K562 (cell line): ENCODE results near the gene SLC39A13. TPM values are rescaled to one million over a fixed set of nuclear protein-coding genes. Genes with fewer than 3 reads are reported as not detected.
A peak's percentile ranks its signal among the peaks of the same experiment; 100 is the strongest.

Experiments
- BDP1 ChIP-seq: IDR thresholded peaks from 3 replicates; pipeline ENCODE4 v1.6.1; 2011; ENCODE audit not compliant: insufficient read length, insufficient read depth
- CEBPG ChIP-seq, 3 experiments: fragments of 200-800 bp in 1 of 3; sonication (Bioruptor generic) in 1 of 3; sonication (generic) in 1 of 3; formaldehyde crosslinking in 1 of 3; IDR thresholded peaks in 2 of 3; conservative IDR thresholded peaks in 1 of 3; 2 replicates each; pipeline versions ENCODE4 v1.6.1 to v1.8.0; 2016 to 2022; ENCODE audit warnings: missing compliant biosample characterization in 2 of 3, missing genetic modification characterization in 2 of 3, mild to moderate bottlenecking in 1 of 3, missing genetic modification reagents in 1 of 3
- CUX1 ChIP-seq: fragments of 200-800 bp; sonication (Bioruptor generic); IDR thresholded peaks from 2 replicates; pipeline ENCODE4 v1.6.1; 2016; ENCODE audit warnings: missing genetic modification characterization, missing compliant biosample characterization
- FOXK2 ChIP-seq, 2 experiments: fragments of 450-650 bp; IDR thresholded peaks in 1 of 2; conservative IDR thresholded peaks in 1 of 2; 2 replicates each; pipeline ENCODE4 v1.6.1; 2016; ENCODE audit warnings: low read depth in 2 of 2, mild to moderate bottlenecking in 1 of 2
- FOXO4 ChIP-seq: fragments of 450-650 bp; formaldehyde crosslinking; IDR thresholded peaks from 2 replicates; pipeline ENCODE4 v1.4.0; 2020; ENCODE audit warnings: mild to moderate bottlenecking, moderate library complexity
- RBM15 ChIP-seq: fragments of 200-400 bp; formaldehyde crosslinking; IDR thresholded peaks from 2 replicates; pipeline ENCODE4 v1.6.1; 2018; ENCODE audit warnings: mild to moderate bottlenecking, low read length, moderate library complexity; ENCODE audit not compliant: insufficient read depth
- TAF9B ChIP-seq: fragments of 450-650 bp; IDR thresholded peaks from 2 replicates; pipeline ENCODE4 v1.6.1; 2018; ENCODE audit warnings: mild to moderate bottlenecking; ENCODE audit not compliant: partially characterized antibody
- ZNF217 ChIP-seq: sonication (generic); formaldehyde crosslinking; IDR thresholded peaks from 2 replicates; pipeline ENCODE4 v1.8.0; 2022; ENCODE audit warnings: mild to moderate bottlenecking, missing genetic modification reagents
- ZNF551 ChIP-seq: fragments of 250-450 bp; sonication (Bioruptor Pico); IDR thresholded peaks from 2 replicates; pipeline ENCODE4 v1.5.0; 2021; ENCODE audit warnings: mild to moderate bottlenecking, moderate library complexity
- polyA plus RNA-seq, 8 experiments: library from polyadenylated mRNA; depleted of rRNA in 4 of 8; stranded (reverse) in 5 of 8; unstranded in 3 of 8; fragments of >200 nt; fragmentation: Nextera tagmentation in 2 of 8; fragmentation: Illumina TruSeq in 1 of 8; extraction: Ambion mirVana in 2 of 8; extraction: Trizol in 1 of 8; gene quantifications; 2 replicates each; pipeline versions ENCODE4 v1.2.1 to v1.2.3, GENCODE V29; 2011 to 2014; ENCODE audit warnings: inconsistent platforms in 1 of 8, missing spikeins in 1 of 8
- total RNA-seq, 7 experiments: library from RNA; depleted of rRNA in 6 of 7; stranded (reverse); fragments of >200 nt in 6 of 7; fragmentation: Illumina TruSeq in 2 of 7; extraction: Trizol in 2 of 7; gene quantifications; 2 replicates each; pipeline versions ENCODE4 v1.2.1 to v1.2.3, GENCODE V29; 2011 to 2021; ENCODE audit warnings: low replicate concordance in 1 of 7
- TF ChIP-seq, protein P1 (sequence below): fragments of 450-650 bp; IDR thresholded peaks from 2 replicates; pipeline ENCODE4 v1.7.0; 2016; ENCODE audit warnings: borderline replicate concordance
- TF ChIP-seq, protein P2 (sequence below): fragments of 450-650 bp; IDR thresholded peaks from 2 replicates; pipeline ENCODE4 v1.6.1; 2016; ENCODE audit warnings: low read depth, mild to moderate bottlenecking, moderate library complexity
- TF ChIP-seq, protein P3 (sequence below): fragments of 250-450 bp; sonication (Bioruptor Pico); IDR thresholded peaks from 2 replicates; pipeline ENCODE4 v1.8.0; 2022; ENCODE audit warnings: moderate library complexity, mild to moderate bottlenecking, inconsistent platforms

The SLC39A13 gene
- total and polyA plus RNA-seq, 9 of the 15 experiments (the other 6 are each of a cell fraction or from before 2014, with no cell fraction given), result 0.17 to 15.9 (median 3.2) TPM

GRCh38 chr11:47376525-47377371, 31.6 kb upstream of the SLC39A13 start (continued):
- TF ChIP-seq, protein P1, sequence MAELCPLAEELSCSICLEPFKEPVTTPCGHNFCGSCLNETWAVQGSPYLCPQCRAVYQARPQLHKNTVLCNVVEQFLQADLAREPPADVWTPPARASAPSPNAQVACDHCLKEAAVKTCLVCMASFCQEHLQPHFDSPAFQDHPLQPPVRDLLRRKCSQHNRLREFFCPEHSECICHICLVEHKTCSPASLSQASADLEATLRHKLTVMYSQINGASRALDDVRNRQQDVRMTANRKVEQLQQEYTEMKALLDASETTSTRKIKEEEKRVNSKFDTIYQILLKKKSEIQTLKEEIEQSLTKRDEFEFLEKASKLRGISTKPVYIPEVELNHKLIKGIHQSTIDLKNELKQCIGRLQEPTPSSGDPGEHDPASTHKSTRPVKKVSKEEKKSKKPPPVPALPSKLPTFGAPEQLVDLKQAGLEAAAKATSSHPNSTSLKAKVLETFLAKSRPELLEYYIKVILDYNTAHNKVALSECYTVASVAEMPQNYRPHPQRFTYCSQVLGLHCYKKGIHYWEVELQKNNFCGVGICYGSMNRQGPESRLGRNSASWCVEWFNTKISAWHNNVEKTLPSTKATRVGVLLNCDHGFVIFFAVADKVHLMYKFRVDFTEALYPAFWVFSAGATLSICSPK, result no peak
- TF ChIP-seq CEBPG (CRISPR knock-in tag; IDR thresholded peaks at IDR 0.05) (peak; percentile 94), CEBPG (tag; conservative IDR thresholded peaks at IDR 0.05 in 1 of 2, IDR thresholded peaks at IDR 0.05 in 1 of 2) (peak; percentile 84 to 87), RBM15 (no peak), CUX1 (no peak), ZNF217 (CRISPR knock-in tag) (no peak), FOXO4 (CRISPR knock-in tag) (no peak), FOXK2 (conservative IDR thresholded peaks at IDR 0.05 in 1 of 2, IDR thresholded peaks at IDR 0.05 in 1 of 2; ENCODE audit: low read depth in 2 of 2) (peak in 1 of 2 experiments; percentile 21; a peak in 1 of 4 replicates), TAF9B (no peak), ZNF551 (CRISPR knock-in tag) (no peak), BDP1 (no peak)
- TF ChIP-seq, protein P2, sequence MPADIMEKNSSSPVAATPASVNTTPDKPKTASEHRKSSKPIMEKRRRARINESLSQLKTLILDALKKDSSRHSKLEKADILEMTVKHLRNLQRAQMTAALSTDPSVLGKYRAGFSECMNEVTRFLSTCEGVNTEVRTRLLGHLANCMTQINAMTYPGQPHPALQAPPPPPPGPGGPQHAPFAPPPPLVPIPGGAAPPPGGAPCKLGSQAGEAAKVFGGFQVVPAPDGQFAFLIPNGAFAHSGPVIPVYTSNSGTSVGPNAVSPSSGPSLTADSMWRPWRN, result peak; percentile 71; the same call in 1 of the 2 replicates
- TF ChIP-seq, protein P3, sequence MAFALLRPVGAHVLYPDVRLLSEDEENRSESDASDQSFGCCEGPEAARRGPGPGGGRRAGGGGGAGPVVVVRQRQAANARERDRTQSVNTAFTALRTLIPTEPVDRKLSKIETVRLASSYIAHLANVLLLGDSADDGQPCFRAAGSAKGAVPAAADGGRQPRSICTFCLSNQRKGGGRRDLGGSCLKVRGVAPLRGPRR (CRISPR knock-in tag), result no peak
